Testis (tissue), 3 donors: ENCODE results near the gene FOXN1. TPM values are rescaled to one million over a fixed set of nuclear protein-coding genes. Genes with fewer than 3 reads are reported as not detected.
"Not testable (repeated sequence)": the region's sequence is repeated elsewhere in the genome, so short reads cannot be mapped to it uniquely, and the experiment has no call there.

Experiments
- DNase-seq: peaks from one replicate; pipeline ENCODE4 v3.0.0-alpha.2; 2019
- H3K27ac ChIP-seq, 2 donors: fragments of 200-600 bp; sonication (generic); one replicate each; pipeline ENCODE4 v1.5.1; 2019
- H3K27me3 ChIP-seq: fragments of 200-600 bp; sonication (generic); one replicate; pipeline ENCODE4 v1.5.1; 2019
- H3K36me3 ChIP-seq: fragments of 200-600 bp; sonication (generic); one replicate; pipeline ENCODE4 v1.5.1; 2017; ENCODE audit warnings: low read depth; ENCODE audit errors: missing control alignments
- H3K4me1 ChIP-seq: fragments of 200-600 bp; sonication (generic); one replicate; pipeline ENCODE4 v1.5.1; 2019
- H3K4me3 ChIP-seq, 2 donors: fragments of 200-600 bp; sonication (generic); one replicate each; pipeline ENCODE4 v1.5.1; 2017 to 2019
- H3K9me3 ChIP-seq: fragments of 200-600 bp; sonication (generic); one replicate; pipeline ENCODE4 v1.5.1; 2017
- CTCF ChIP-seq, 3 experiments: fragments of 450-650 bp in 2 of 3; fragments of 200-600 bp in 1 of 3; sonication (generic) in 1 of 3; IDR thresholded peaks; one replicate each; pipeline ENCODE4 v1.5.1; 2016 to 2019; ENCODE audit warnings: antibody characterized with exemption in 3 of 3, mild to moderate bottlenecking in 2 of 3, moderate library complexity in 1 of 3
- POLR2A ChIP-seq: fragments of 450-650 bp; IDR thresholded peaks from one replicate; pipeline ENCODE4 v1.6.1; 2017; ENCODE audit warnings: antibody characterized with exemption, mild to moderate bottlenecking, moderate library complexity
- WGBS, 2 donors: methylation state at CpG; one replicate each; pipeline ENCODE4 v1.1.5; 2018; 5-methylcytosine and 5-hydroxymethylcytosine counted together
- intact Hi-C: fragments of 100-400 bp; cut with DNase I; formaldehyde crosslinking; loops from one replicate; pipeline ENCODE4 v1.15.1; 2023; ENCODE audit warnings: low total_unique reads
- polyA plus RNA-seq: library from polyadenylated mRNA; stranded (reverse); fragments of 350-450 nt; fragmentation: Illumina TruSeq; extraction: RNeasy Lipid Tissue Mini Kit (QIAGEN cat#74804); gene quantifications from one replicate; pipeline ENCODE4 v1.2.3, GENCODE V29; 2014; ENCODE audit warnings: low read depth, low replicate concordance; ENCODE audit not compliant: insufficient read depth
- total RNA-seq, 2 donors: library from RNA; depleted of rRNA; stranded (reverse); fragments of >200 nt; gene quantifications; one replicate each; pipeline ENCODE4 v1.2.3, GENCODE V29; 2016

FOXN1 gene
- total and polyA plus RNA-seq, 3 donors from 2014 or later = 0.24 to 0.69 (median 0.50) TPM

- no peaks in the 10 kb centered on the region for H3K27me3 ChIP-seq
- TF ChIP-seq CTCF (IDR thresholded peaks at IDR 0.05) (no peak), POLR2A (no peak)
- peaks cover 25% of the 10 kb centered on the region for H3K4me1 ChIP-seq
- H3K4me3 ChIP-seq = no peak overlapping the region
- intact Hi-C loops = no loop called here
- no peaks in the 10 kb centered on the region for H3K36me3 ChIP-seq
- no peaks in the 10 kb centered on the region for H3K9me3 ChIP-seq
- DNase-seq = no peak
- no peak overlapping the region for H3K27ac ChIP-seq
These were observed 66.9 kb downstream of the FOXN1 start for GRCh38 chr17:28573040-28573380.

GRCh38 chr17:28573521-28573920 lies 67.4 kb downstream of the FOXN1 start:
- intact Hi-C loops = no loop called here
- 97% methylated on average over 9 of the region's 9 CpGs for WGBS, 2 donors
- no peaks in the 10 kb centered on the region for H3K27me3 ChIP-seq
- H3K9me3 ChIP-seq = no peaks in the 10 kb centered on the region
- TF ChIP-seq POLR2A = no peak
- no peak for TF ChIP-seq CTCF (IDR thresholded peaks at IDR 0.05)
- no peak overlapping the region for H3K27ac ChIP-seq
- H3K4me1 ChIP-seq = peaks cover 25% of the 10 kb centered on the region
- no peak for DNase-seq
- no peak overlapping the region for H3K4me3 ChIP-seq
- H3K36me3 ChIP-seq = no peaks in the 10 kb centered on the region

- no peak overlapping the region for H3K27ac ChIP-seq
- no peaks in the 10 kb centered on the region for H3K27me3 ChIP-seq
- 89 to 96% methylated on average over 6 of the region's 6 CpGs for WGBS, 2 donors
- H3K9me3 ChIP-seq = no peaks in the 10 kb centered on the region
- no peak overlapping the region for H3K4me3 ChIP-seq
- H3K4me1 ChIP-seq = peaks cover 25% of the 10 kb centered on the region
- intact Hi-C loops = no loop called here
- H3K36me3 ChIP-seq = no peaks in the 10 kb centered on the region
- TF ChIP-seq CTCF (IDR thresholded peaks at IDR 0.05) (no peak), POLR2A (no peak)
- DNase-seq = no peak
These were observed 67.9 kb downstream of the FOXN1 start for GRCh38 chr17:28573966-28574480.

GRCh38 chr17:28574526-28574925 lies 68.4 kb downstream of the FOXN1 start:
- TF ChIP-seq CTCF (IDR thresholded peaks at IDR 0.05) = no peak
- no peak for TF ChIP-seq POLR2A
- 91 to 95% methylated on average over 5 to 7 of the region's 7 CpGs for WGBS, 2 donors
- Histone ChIP-seq H3K36me3 (no peaks in the 10 kb centered on the region), H3K27me3 (no peaks in the 10 kb centered on the region), H3K4me1 (peaks cover 25% of the 10 kb centered on the region), H3K4me3 (no peak overlapping the region), H3K27ac (no peak overlapping the region), H3K9me3 (no peaks in the 10 kb centered on the region)
- DNase-seq = no peak
- intact Hi-C loops = no loop called here

GRCh38 chr17:28575126-28575795 lies 69.1 kb downstream of the FOXN1 start:
- TF ChIP-seq CTCF (IDR thresholded peaks at IDR 0.05) (no peak), POLR2A (no peak)
- intact Hi-C loops = no loop called here
- H3K9me3 ChIP-seq = no peaks in the 10 kb centered on the region
- DNase-seq = no peak
- 91 to 93% methylated on average over 13 to 14 of the region's 14 CpGs for WGBS, 2 donors
- H3K36me3 ChIP-seq = no peaks in the 10 kb centered on the region
- H3K27me3 ChIP-seq = no peaks in the 10 kb centered on the region
- H3K4me3 ChIP-seq = no peak overlapping the region
- H3K27ac ChIP-seq = no peak overlapping the region
- peaks cover 21% of the 10 kb centered on the region for H3K4me1 ChIP-seq

GRCh38 chr17:28576016-28576415 lies 69.9 kb downstream of the FOXN1 start:
- intact Hi-C loops, DNase-seq, H3K27ac ChIP-seq, H3K4me3 ChIP-seq, H3K27me3 ChIP-seq, H3K36me3 ChIP-seq, H3K9me3 ChIP-seq: not testable (repeated sequence)
- H3K4me1 ChIP-seq = peaks cover 17% of the 10 kb centered on the region
- WGBS, 2 donors = 40 to 62% methylated on average over 3 of the region's 3 CpGs
